WERI-Rb-1 (cell line): Measurements from ENCODE around the gene MEMO1.

Experiments used
- DNase-seq: peaks from one replicate; pipeline ENCODE4 v3.0.0-alpha.2; 2020
- H3K27ac ChIP-seq: fragments of 250-450 bp; sonication (Bioruptor Pico); 2 replicates; pipeline ENCODE4 v1.5.1; 2020; ENCODE audit warnings: mild to moderate bottlenecking, moderate library complexity
- H3K27me3 ChIP-seq: fragments of 250-450 bp; sonication (Bioruptor Pico); 2 replicates; pipeline ENCODE4 v1.5.1; 2021; ENCODE audit warnings: mild to moderate bottlenecking, low read depth, moderate library complexity; ENCODE audit not compliant: insufficient read depth, severe bottlenecking
- H3K36me3 ChIP-seq: fragments of 250-450 bp; sonication (Bioruptor Pico); 2 replicates; pipeline ENCODE4 v1.5.1; 2020; ENCODE audit warnings: mild to moderate bottlenecking, moderate library complexity
- H3K4me3 ChIP-seq: 2 replicates; pipeline ENCODE4 v1.5.1; 2011; ENCODE audit warnings: low read depth, mild to moderate bottlenecking, control low read depth, low read length
- H3K9me3 ChIP-seq: fragments of 250-450 bp; sonication (Bioruptor Pico); 2 replicates; pipeline ENCODE4 v1.5.1; 2021; ENCODE audit warnings: mild to moderate bottlenecking, moderate library complexity; ENCODE audit not compliant: severe bottlenecking
- TF ChIP-seq, protein P1 (sequence below): IDR thresholded peaks from 2 replicates; pipeline ENCODE4 v1.5.1; 2011; ENCODE audit warnings: low read depth, mild to moderate bottlenecking, control low read depth, inconsistent platforms, low read length

The MEMO1 gene

GRCh38 chr2:31992025-31992579 is 18.7 kb downstream of the MEMO1 start:
- Histone ChIP-seq H3K9me3 (no peaks in the 10 kb centered on the region), H3K4me3 (no peak overlapping the region), H3K27ac (no peak overlapping the region), H3K27me3 (no peaks in the 10 kb centered on the region), H3K36me3 (no peaks in the 10 kb centered on the region)
- TF ChIP-seq, protein P1, sequence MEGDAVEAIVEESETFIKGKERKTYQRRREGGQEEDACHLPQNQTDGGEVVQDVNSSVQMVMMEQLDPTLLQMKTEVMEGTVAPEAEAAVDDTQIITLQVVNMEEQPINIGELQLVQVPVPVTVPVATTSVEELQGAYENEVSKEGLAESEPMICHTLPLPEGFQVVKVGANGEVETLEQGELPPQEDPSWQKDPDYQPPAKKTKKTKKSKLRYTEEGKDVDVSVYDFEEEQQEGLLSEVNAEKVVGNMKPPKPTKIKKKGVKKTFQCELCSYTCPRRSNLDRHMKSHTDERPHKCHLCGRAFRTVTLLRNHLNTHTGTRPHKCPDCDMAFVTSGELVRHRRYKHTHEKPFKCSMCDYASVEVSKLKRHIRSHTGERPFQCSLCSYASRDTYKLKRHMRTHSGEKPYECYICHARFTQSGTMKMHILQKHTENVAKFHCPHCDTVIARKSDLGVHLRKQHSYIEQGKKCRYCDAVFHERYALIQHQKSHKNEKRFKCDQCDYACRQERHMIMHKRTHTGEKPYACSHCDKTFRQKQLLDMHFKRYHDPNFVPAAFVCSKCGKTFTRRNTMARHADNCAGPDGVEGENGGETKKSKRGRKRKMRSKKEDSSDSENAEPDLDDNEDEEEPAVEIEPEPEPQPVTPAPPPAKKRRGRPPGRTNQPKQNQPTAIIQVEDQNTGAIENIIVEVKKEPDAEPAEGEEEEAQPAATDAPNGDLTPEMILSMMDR, result no peak
- no peak for DNase-seq

DNA sequence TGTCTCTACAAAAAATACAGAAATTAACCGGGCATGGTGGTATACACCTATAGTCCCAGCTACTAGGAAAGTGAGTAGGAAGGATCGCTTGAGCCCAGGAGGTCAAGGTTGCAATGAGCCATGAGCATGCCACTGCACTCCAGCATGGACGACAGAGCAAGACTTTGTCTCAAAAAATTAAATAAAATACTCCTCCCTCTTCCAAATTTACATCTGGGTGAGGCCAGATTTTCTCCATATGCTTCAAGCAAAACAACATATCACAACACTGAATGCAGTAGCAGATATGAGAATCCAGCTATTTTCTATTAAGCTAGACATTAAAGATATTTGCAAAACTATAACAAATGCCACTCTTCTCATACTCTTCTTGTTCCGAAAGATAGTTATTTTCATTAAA is 20.9 kb downstream of the MEMO1 start:
- H3K27me3 ChIP-seq, result no peaks in the 10 kb centered on the region
- H3K9me3 ChIP-seq, result no peaks in the 10 kb centered on the region
- no peak overlapping the region for H3K27ac ChIP-seq
- TF ChIP-seq, protein P1, result no peak
- DNase-seq, result no peak
- no peak overlapping the region for H3K4me3 ChIP-seq
- H3K36me3 ChIP-seq, result no peaks in the 10 kb centered on the region

DNA sequence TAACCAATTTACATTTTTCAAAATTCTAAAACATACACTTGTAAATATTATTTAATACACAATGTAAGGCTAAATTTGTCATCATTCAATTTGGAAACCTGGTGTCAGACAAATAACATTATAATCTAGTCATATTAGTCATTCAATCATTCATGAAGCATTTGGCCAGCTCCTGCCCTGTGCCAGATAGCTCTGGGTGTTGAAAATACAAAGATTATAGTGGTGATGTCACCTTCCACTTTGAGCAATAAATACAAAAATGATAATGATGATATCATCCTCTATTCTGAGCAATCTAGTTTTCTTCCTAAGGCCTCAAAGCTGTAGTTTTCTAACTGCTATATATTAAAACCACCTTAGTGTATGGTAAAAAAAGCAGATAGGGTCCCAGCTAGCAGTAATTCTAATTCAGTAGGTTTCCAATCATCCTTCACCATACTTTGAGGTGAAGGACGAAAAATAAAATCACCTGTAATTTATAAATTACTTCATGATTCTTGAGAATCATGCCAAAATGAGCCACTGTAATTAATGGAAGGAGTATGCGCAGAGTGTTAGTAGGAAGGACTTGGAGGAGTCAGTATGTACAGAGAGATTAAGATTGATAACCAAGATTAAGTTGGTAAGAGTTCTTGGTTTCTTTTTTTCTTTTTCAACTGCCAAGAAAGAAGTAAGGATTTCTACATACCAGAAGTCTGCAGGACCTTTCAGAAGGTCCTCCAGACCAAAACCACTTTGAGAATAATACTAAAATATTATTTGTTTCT is 23.2 kb downstream of the MEMO1 start:
- no peak overlapping the region for H3K27ac ChIP-seq
- TF ChIP-seq, protein P1, result no peak
- H3K9me3 ChIP-seq, result no peaks in the 10 kb centered on the region
- no peak for DNase-seq
- no peaks in the 10 kb centered on the region for H3K27me3 ChIP-seq
- no peak overlapping the region for H3K4me3 ChIP-seq
- no peaks in the 10 kb centered on the region for H3K36me3 ChIP-seq

DNA sequence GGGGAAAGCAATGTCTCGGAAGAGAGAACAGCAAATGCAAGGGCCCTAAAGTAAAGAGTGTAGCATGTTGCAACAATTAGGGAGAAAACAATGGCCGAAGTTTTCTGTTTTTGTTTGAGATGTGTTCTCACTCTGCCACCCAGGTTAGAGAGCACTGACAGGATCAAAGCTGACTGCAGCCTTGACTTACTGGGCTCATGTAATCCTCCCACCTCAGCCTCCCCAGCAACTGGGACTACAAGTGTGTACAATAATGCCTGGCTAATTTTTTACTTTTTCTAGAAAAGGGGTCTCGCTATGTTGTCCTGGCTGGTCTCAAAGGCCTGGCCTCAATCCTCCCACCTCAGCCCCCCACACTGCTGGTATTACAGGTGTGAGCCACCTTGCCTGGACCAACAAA is 23.9 kb downstream of the MEMO1 start:
- DNase-seq, result no peak
- Histone ChIP-seq H3K27me3 (no peaks in the 10 kb centered on the region), H3K4me3 (no peak overlapping the region), H3K27ac (no peak overlapping the region), H3K9me3 (no peaks in the 10 kb centered on the region), H3K36me3 (no peaks in the 10 kb centered on the region)
- TF ChIP-seq, protein P1, result no peak

GRCh38 chr2:31983762-31984467 is 26.9 kb downstream of the MEMO1 start:
- Histone ChIP-seq H3K36me3 (no peaks in the 10 kb centered on the region), H3K9me3 (no peaks in the 10 kb centered on the region), H3K27ac (no peak overlapping the region), H3K4me3 (no peak overlapping the region), H3K27me3 (no peaks in the 10 kb centered on the region)
- DNase-seq, result no peak
- TF ChIP-seq, protein P1, result no peak
